Thyroid gland (tissue), 4 donors: ENCODE measurements around the gene TPRX2. TPM values are rescaled to one million over a fixed set of nuclear protein-coding genes. Genes with fewer than 3 reads are reported as not detected.
"Not testable (repeated sequence)": the region's sequence is repeated elsewhere in the genome, so short reads cannot be mapped to it uniquely, and the experiment has no call there.

Experiments
- DNase-seq, 2 donors: peaks; one replicate each; pipeline ENCODE4 v3.0.0-alpha.2; 2019
- H3K27ac ChIP-seq, 3 donors: fragments of 200-600 bp; sonication (generic); 1 replicate in 2 of 3; 2 replicates in 1 of 3; pipeline ENCODE4 v1.5.1; 2016 to 2019; ENCODE audit warnings: mild to moderate bottlenecking in 1 of 3, moderate library complexity in 1 of 3
- H3K27me3 ChIP-seq: fragments of 200-600 bp; sonication (generic); one replicate; pipeline ENCODE4 v1.5.1; 2019
- H3K36me3 ChIP-seq, 2 donors: fragments of 200-600 bp; sonication (generic); one replicate each; pipeline ENCODE4 v1.5.1; 2016 to 2019
- H3K4me1 ChIP-seq, 2 donors: fragments of 200-600 bp; sonication (generic); one replicate each; pipeline ENCODE4 v1.5.1; 2017 to 2019
- H3K4me3 ChIP-seq, 3 donors: fragments of 200-600 bp; sonication (generic); replicated peaks in 1 of 3; 1 replicate in 2 of 3; 2 replicates in 1 of 3; pipeline ENCODE4 v1.5.1; 2016; ENCODE audit warnings: mild to moderate bottlenecking in 1 of 3
- H3K9me3 ChIP-seq: fragments of 200-600 bp; sonication (generic); one replicate; pipeline ENCODE4 v1.5.1; 2017
- POLR2A ChIP-seq, 2 donors: fragments of 450-650 bp; IDR thresholded peaks; one replicate each; pipeline ENCODE4 v1.6.1; 2017; ENCODE audit warnings: antibody characterized with exemption in 2 of 2, mild to moderate bottlenecking in 2 of 2, moderate library complexity in 1 of 2
- WGBS, 2 donors: methylation state at CpG; one replicate each; pipeline ENCODE4 v1.1.5; 2017; 5-methylcytosine and 5-hydroxymethylcytosine counted together
- intact Hi-C: fragments of 100-400 bp; cut with DNase I; formaldehyde crosslinking; loops from one replicate; pipeline ENCODE4 v1.15.1; 2023
- total RNA-seq, 4 donors: library from RNA; depleted of rRNA; stranded (reverse); fragments of >200 nt; gene quantifications; one replicate each; pipeline ENCODE4 v1.2.3, GENCODE V29; 2016
- TF ChIP-seq, protein P1 (sequence below), 6 experiments: fragments of 200-600 bp in 3 of 6; fragments of 450-650 bp in 3 of 6; sonication (generic) in 3 of 6; IDR thresholded peaks; one replicate each; pipeline ENCODE4 v1.5.1; 2016 to 2019; ENCODE audit warnings: antibody characterized with exemption in 6 of 6, mild to moderate bottlenecking in 2 of 6, inconsistent platforms in 1 of 6, moderate library complexity in 1 of 6

Gene TPRX2
- total RNA-seq, 4 donors from 2014 or later, result not detected

DNA sequence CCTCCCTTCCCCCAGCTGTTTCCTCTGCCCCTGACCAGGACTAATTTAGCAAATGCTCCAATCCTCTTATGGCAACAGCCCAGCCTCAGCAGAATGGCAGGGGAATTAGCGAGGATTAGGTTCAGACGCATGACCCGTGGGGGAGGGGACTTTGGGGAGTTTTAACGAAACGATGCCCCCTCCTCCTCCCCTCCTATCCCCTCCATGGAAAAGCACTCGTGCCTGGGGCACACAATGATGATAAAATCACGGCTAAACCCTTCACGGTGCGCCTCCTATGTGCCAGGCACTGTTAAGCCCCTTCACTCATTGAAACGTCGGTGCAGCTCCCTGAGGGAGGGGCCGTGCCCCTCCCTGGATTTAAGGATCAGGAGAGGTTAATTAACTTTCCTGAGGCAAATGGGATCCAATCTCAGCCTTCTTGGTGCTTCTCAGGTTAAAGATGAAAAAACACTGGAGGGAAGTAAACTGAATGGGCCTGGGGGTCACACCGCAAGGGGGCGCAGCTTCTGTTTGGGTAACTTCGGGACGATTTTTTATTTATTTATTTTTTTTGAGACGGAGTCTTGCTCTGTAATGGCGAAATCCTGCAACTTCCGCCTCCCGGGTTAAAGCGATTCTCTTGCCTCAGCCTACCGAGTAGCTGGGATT is 10.1 kb upstream of the TPRX2 start:
- Histone ChIP-seq H3K4me3 (no peak overlapping the region), H3K4me1 (no peaks in the 10 kb centered on the region), H3K27ac (no peak overlapping the region), H3K9me3 (no peaks in the 10 kb centered on the region), H3K36me3 (no peaks in the 10 kb centered on the region), H3K27me3 (peaks cover 7% of the 10 kb centered on the region)
- no peak for DNase-seq
- intact Hi-C loops, result no loop called here
- 4 to 6% methylated on average over 22 of the region's 22 CpGs for WGBS, 2 donors
- no peak for TF ChIP-seq POLR2A (IDR thresholded peaks at IDR 0.05)
- TF ChIP-seq, protein P1, sequence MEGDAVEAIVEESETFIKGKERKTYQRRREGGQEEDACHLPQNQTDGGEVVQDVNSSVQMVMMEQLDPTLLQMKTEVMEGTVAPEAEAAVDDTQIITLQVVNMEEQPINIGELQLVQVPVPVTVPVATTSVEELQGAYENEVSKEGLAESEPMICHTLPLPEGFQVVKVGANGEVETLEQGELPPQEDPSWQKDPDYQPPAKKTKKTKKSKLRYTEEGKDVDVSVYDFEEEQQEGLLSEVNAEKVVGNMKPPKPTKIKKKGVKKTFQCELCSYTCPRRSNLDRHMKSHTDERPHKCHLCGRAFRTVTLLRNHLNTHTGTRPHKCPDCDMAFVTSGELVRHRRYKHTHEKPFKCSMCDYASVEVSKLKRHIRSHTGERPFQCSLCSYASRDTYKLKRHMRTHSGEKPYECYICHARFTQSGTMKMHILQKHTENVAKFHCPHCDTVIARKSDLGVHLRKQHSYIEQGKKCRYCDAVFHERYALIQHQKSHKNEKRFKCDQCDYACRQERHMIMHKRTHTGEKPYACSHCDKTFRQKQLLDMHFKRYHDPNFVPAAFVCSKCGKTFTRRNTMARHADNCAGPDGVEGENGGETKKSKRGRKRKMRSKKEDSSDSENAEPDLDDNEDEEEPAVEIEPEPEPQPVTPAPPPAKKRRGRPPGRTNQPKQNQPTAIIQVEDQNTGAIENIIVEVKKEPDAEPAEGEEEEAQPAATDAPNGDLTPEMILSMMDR (IDR thresholded peaks at IDR 0.05), result no peak

DNA sequence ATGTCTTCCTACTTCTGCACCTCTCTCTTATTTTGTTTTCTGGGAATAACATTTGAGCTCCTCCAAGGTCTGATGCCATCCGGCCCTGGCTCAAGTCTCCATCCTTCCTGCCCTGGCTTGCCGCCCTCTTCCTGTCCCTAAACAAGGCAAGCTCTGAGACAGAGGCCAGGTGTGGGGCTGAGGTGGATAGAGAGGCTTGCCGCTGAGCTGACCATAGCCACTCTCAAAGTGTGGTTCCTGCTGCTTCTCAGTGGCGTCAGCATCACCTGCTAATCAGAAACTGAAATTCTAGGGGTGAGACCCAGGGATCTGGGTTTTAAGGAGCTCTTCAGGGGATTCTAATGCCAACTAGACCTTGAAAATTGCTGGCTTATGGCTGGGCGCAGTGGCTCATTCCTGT is 6.0 kb upstream of the TPRX2 start:
- H3K36me3 ChIP-seq, result no peaks in the 10 kb centered on the region
- peaks cover 7% of the 10 kb centered on the region for H3K27me3 ChIP-seq
- intact Hi-C loops, result no loop called here
- no peaks in the 10 kb centered on the region for H3K9me3 ChIP-seq
- H3K27ac ChIP-seq, result no peak overlapping the region
- no peaks in the 10 kb centered on the region for H3K4me1 ChIP-seq
- DNase-seq, result no peak
- 51 to 64% methylated on average over 5 of the region's 5 CpGs for WGBS, 2 donors
- TF ChIP-seq, protein P1 (IDR thresholded peaks at IDR 0.05), result no peak
- TF ChIP-seq POLR2A (IDR thresholded peaks at IDR 0.05), result no peak
- H3K4me3 ChIP-seq, result no peak overlapping the region

DNA sequence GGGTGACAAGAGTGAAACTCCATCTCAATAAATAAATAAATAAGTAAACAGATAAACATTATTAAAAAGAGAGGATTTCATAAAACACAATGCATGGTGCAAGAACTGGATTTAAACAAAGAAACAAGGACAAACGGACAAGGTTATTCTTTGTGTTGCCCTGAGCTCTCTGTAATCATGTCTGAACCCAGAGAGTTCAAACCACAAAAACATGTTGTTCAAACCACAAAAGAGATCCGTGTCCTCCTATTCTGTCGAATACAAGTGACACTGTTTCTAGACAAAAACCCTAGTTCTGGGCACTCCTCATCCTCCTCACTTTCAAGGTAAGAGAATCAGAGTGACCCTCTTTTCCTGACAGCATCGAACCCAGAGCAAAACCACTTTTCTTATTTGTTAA is 4.6 kb upstream of the TPRX2 start:
- Histone ChIP-seq H3K27ac (no peak overlapping the region), H3K27me3 (peaks cover under 1% of the 10 kb centered on the region), H3K36me3 (no peaks in the 10 kb centered on the region), H3K4me3 (no peak overlapping the region), H3K9me3 (no peaks in the 10 kb centered on the region), H3K4me1 (no peaks in the 10 kb centered on the region)
- 82 to 83% methylated on average over 4 of the region's 4 CpGs for WGBS, 2 donors
- DNase-seq, result no peak
- intact Hi-C loops, result no loop called here
- TF ChIP-seq, protein P1 (IDR thresholded peaks at IDR 0.05), result no peak
- TF ChIP-seq POLR2A (IDR thresholded peaks at IDR 0.05), result no peak

DNA sequence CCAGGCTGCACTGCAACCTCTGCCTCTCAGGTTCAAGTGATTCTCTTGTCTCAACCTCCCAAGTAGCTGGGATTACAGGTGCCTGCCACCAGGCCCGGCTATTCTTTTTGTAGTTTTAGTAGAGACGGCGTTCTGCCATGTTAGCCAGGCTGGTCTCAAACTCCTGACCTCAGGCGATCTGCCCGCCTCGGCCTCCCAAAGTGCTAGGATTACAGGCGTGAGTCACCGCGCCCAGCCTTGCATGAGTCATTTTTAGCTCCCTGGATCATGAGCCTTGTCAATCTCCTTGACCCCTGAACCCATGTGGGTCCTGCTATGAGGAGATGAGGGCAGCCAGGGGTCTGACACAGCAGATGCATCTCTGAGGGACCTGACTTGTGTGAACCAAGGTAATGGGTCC is 804 bp upstream of the TPRX2 start:
- H3K27me3 ChIP-seq, intact Hi-C loops, H3K4me1 ChIP-seq, H3K27ac ChIP-seq, H3K9me3 ChIP-seq, H3K36me3 ChIP-seq, H3K4me3 ChIP-seq, DNase-seq: not testable (repeated sequence)
- WGBS, 2 donors, result 92 to 96% methylated on average over 9 of the region's 9 CpGs

DNA sequence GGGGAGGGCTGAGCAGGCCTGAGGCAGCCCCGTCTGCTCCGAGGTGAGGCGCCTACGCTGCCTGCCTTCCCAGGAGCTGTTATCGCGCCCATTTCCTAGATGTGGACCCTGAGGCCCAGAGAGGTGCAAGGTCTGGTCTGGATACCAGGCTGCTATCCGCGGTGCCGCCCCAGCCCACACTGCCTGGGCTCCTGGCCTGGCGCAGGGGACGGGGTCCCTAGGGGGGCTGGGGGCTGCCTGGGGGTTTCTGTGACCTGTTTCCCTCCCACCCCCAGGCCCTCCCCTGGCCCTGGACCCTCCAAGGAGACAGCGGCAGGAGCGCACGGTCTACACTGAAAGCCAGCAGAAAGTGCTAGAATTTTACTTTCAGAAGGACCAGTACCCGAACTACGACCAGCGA is 803 bp downstream of the TPRX2 start:
- intact Hi-C loops, H3K4me1 ChIP-seq, H3K36me3 ChIP-seq, H3K27me3 ChIP-seq, H3K4me3 ChIP-seq, DNase-seq, H3K9me3 ChIP-seq, H3K27ac ChIP-seq: not testable (repeated sequence)
- no CpG with 5 or more reads among the region's 17 CpGs for WGBS, 2 donors

DNA sequence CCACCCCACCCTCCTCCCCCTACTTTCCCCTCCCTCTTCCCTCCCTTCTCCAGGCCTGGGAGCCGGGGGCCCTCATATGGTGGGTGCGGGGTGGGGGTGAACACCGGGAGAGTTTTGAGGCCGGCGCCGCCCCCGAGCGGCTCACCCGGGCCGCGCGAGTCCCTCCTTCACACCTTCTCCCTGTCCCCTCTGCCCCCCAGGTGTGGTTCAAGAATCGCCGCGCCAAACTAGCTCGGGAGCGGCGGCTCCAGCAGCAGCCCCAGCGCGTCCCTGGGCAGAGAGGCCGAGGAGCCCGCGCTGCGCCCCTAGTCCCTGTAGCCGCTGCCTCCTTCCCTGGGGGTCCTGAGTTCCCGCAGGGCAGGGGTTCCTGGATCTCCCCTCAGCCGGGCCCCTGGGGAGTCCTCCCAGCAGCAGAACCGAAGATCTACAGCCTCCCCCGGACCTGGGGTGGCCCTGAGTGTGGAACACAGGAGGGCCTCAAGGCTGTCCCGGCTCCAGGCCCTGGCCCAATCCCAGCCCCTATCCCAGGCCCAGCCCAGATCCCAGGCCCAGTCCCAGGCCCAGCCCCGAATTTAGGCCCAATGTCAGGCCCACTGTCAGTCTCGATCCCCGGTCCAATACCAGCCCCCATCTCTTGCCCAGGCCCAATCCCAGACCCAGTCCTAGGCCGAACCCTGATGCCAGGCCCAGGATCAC is 1.7 kb downstream of the TPRX2 start:
- no peaks in the 10 kb centered on the region for H3K36me3 ChIP-seq
- no peak for DNase-seq
- H3K27me3 ChIP-seq, result no peaks in the 10 kb centered on the region
- no peak overlapping the region for H3K27ac ChIP-seq
- no peaks in the 10 kb centered on the region for H3K4me1 ChIP-seq
- WGBS, 2 donors, result 50 to 53% methylated on average over 10 to 31 of the region's 34 CpGs
- TF ChIP-seq POLR2A (IDR thresholded peaks at IDR 0.05), result no peak
- TF ChIP-seq, protein P1 (IDR thresholded peaks at IDR 0.05), result no peak
- intact Hi-C loops, result no loop called here
- H3K4me3 ChIP-seq, result no peak overlapping the region
- no peaks in the 10 kb centered on the region for H3K9me3 ChIP-seq
